Activated CD8-positive, alpha-beta T cell treated with anti-CD3 and anti-CD28 coated beads, Interleukin-2, amount 10 ng/mL, durations not matched to agents 7 days and 5 days (primary cell): ENCODE measurements around the gene C19orf47. TPM values are rescaled to one million over a fixed set of nuclear protein-coding genes. Genes with fewer than 3 reads are reported as not detected.
A peak's percentile ranks its signal among the peaks of the same experiment; 100 is the strongest.

Source experiments
- ATAC-seq: fragments of 150-1000 bp; cut with Tn5 transposase; one replicate; pipeline ENCODE4 v1.10.0; 2021; ENCODE audit warnings: moderate library complexity
- CTCF ChIA-PET: fragments of 350-600 bp; sonication (Branson Sonifier 250); formaldehyde crosslinking; loops from one replicate; lab custom pipeline; 2021; ENCODE audit warnings: antibody characterized with exemption; lab: Charles Lee
- POLR2A ChIA-PET: fragments of 350-600 bp; sonication (Branson Sonifier 250); formaldehyde crosslinking; loops from one replicate; lab custom pipeline; 2021; ENCODE audit warnings: antibody characterized with exemption; lab: Charles Lee
- DNase-seq: peaks from one replicate; pipeline ENCODE4 v3.0.0-alpha.2; 2020
- H3K27ac Mint-ChIP-seq: one replicate; pipeline ENCODE4 v1.8.0; 2021; ENCODE audit warnings: mild to moderate bottlenecking, mixed read lengths
- H3K27me3 Mint-ChIP-seq: one replicate; pipeline ENCODE4 v1.8.0; 2021; ENCODE audit warnings: low read depth, mixed read lengths
- H3K36me3 Mint-ChIP-seq: one replicate; pipeline ENCODE4 v1.8.0; 2021; ENCODE audit warnings: low read depth, mixed read lengths
- H3K4me1 Mint-ChIP-seq: one replicate; pipeline ENCODE4 v1.8.0; 2021; ENCODE audit warnings: low read depth, mixed read lengths
- H3K4me3 Mint-ChIP-seq: one replicate; pipeline ENCODE4 v1.8.0; 2021; ENCODE audit warnings: mild to moderate bottlenecking, mixed read lengths
- H3K9me3 Mint-ChIP-seq: one replicate; pipeline ENCODE4 v1.8.0; 2022; ENCODE audit warnings: mixed read lengths; ENCODE audit not compliant: insufficient read depth
- total RNA-seq, 2 experiments: library from RNA; stranded (reverse); gene quantifications; one replicate each; pipeline ENCODE4 v1.2.3, GENCODE V29; 2021

Gene C19orf47
- total RNA-seq, 2 experiments from 2014 or later = 27.7 to 28.3 TPM

- Mint-ChIP-seq H3K27ac (no peak overlapping the region), H3K36me3 (no peaks in the 10 kb centered on the region), H3K4me1 (peaks cover 5% of the 10 kb centered on the region), H3K9me3 (no peaks in the 10 kb centered on the region), H3K27me3 (peaks cover 2% of the 10 kb centered on the region), H3K4me3 (no peak overlapping the region)
- POLR2A ChIA-PET = no interaction called here
- CTCF ChIA-PET = no interaction called here
- ATAC-seq (no peak), DNase-seq (no peak)
These were observed 40.3 kb upstream of the C19orf47 start for GRCh38 chr19:40388481-40388880.

- no peak overlapping the region for H3K4me3 Mint-ChIP-seq
- DNase-seq (no peak), ATAC-seq (no peak)
- ChIA-PET POLR2A (no interaction called here), CTCF (no interaction called here)
- no peak overlapping the region for H3K27ac Mint-ChIP-seq
- no peaks in the 10 kb centered on the region for H3K9me3 Mint-ChIP-seq
- H3K36me3 Mint-ChIP-seq = no peaks in the 10 kb centered on the region
- H3K27me3 Mint-ChIP-seq = peaks cover 2% of the 10 kb centered on the region
- peaks cover 5% of the 10 kb centered on the region for H3K4me1 Mint-ChIP-seq
These were observed 39.0 kb upstream of the C19orf47 start for GRCh38 chr19:40387155-40387554.

- H3K27me3 Mint-ChIP-seq = peaks cover 2% of the 10 kb centered on the region
- DNase-seq (no peak), ATAC-seq (no peak)
- no peak overlapping the region for H3K27ac Mint-ChIP-seq
- H3K4me1 Mint-ChIP-seq = peaks cover 5% of the 10 kb centered on the region
- CTCF ChIA-PET = no interaction called here
- H3K36me3 Mint-ChIP-seq = no peaks in the 10 kb centered on the region
- no peaks in the 10 kb centered on the region for H3K9me3 Mint-ChIP-seq
- POLR2A ChIA-PET = no interaction called here
- H3K4me3 Mint-ChIP-seq = no peak overlapping the region
These were observed 35.6 kb upstream of the C19orf47 start for GRCh38 chr19:40383668-40384248.

- Mint-ChIP-seq H3K4me1 (peaks cover 5% of the 10 kb centered on the region), H3K27me3 (peaks cover 2% of the 10 kb centered on the region), H3K36me3 (no peaks in the 10 kb centered on the region), H3K27ac (no peak overlapping the region), H3K9me3 (no peaks in the 10 kb centered on the region), H3K4me3 (no peak overlapping the region)
- ChIA-PET POLR2A (no interaction called here), CTCF (no interaction called here)
- no peak for ATAC-seq
- no peak for DNase-seq
These were observed 33.1 kb upstream of the C19orf47 start for GRCh38 chr19:40381321-40381720.

- peaks cover 7% of the 10 kb centered on the region for H3K4me1 Mint-ChIP-seq
- no peak for DNase-seq
- peaks cover 2% of the 10 kb centered on the region for H3K27me3 Mint-ChIP-seq
- no peak overlapping the region for H3K27ac Mint-ChIP-seq
- H3K4me3 Mint-ChIP-seq = no peak overlapping the region
- POLR2A ChIA-PET = no interaction called here
- CTCF ChIA-PET = no interaction called here
- ATAC-seq = no peak
- no peaks in the 10 kb centered on the region for H3K9me3 Mint-ChIP-seq
- H3K36me3 Mint-ChIP-seq = no peaks in the 10 kb centered on the region
These were observed 32.2 kb upstream of the C19orf47 start for GRCh38 chr19:40380199-40381037.

GRCh38 chr19:40379446-40380198 is 31.4 kb upstream of the C19orf47 start:
- peaks cover 4% of the 10 kb centered on the region for H3K36me3 Mint-ChIP-seq
- DNase-seq = no peak
- H3K4me3 Mint-ChIP-seq = no peak overlapping the region
- peaks cover 8% of the 10 kb centered on the region for H3K4me1 Mint-ChIP-seq
- H3K9me3 Mint-ChIP-seq = no peaks in the 10 kb centered on the region
- H3K27ac Mint-ChIP-seq = no peak overlapping the region
- no peak for ATAC-seq
- ChIA-PET POLR2A (no interaction called here), CTCF (no interaction called here)
- no peaks in the 10 kb centered on the region for H3K27me3 Mint-ChIP-seq

- ATAC-seq (no peak), DNase-seq (no peak)
- no peak overlapping the region for H3K4me3 Mint-ChIP-seq
- H3K36me3 Mint-ChIP-seq = peaks cover 6% of the 10 kb centered on the region
- H3K27me3 Mint-ChIP-seq = no peaks in the 10 kb centered on the region
- peaks cover 18% of the 10 kb centered on the region for H3K4me1 Mint-ChIP-seq
- H3K27ac Mint-ChIP-seq = peak overlapping the region; percentile 19
- no peaks in the 10 kb centered on the region for H3K9me3 Mint-ChIP-seq
- ChIA-PET CTCF (no interaction called here), POLR2A (no interaction called here)
These were observed 30.3 kb upstream of the C19orf47 start for GRCh38 chr19:40378509-40378908.

- no peak overlapping the region for H3K4me3 Mint-ChIP-seq
- peaks cover 6% of the 10 kb centered on the region for H3K36me3 Mint-ChIP-seq
- ChIA-PET CTCF (no interaction called here), POLR2A (no interaction called here)
- H3K27ac Mint-ChIP-seq = no peak overlapping the region
- H3K9me3 Mint-ChIP-seq = no peaks in the 10 kb centered on the region
- ATAC-seq (no peak), DNase-seq (no peak)
- peaks cover 22% of the 10 kb centered on the region for H3K4me1 Mint-ChIP-seq
- no peaks in the 10 kb centered on the region for H3K27me3 Mint-ChIP-seq
These were observed 29.7 kb upstream of the C19orf47 start for GRCh38 chr19:40377876-40378385.

GRCh38 chr19:40376286-40376862 is 28.2 kb upstream of the C19orf47 start:
- CTCF ChIA-PET = no interaction called here
- Mint-ChIP-seq H3K27me3 (no peaks in the 10 kb centered on the region), H3K4me3 (no peak overlapping the region), H3K9me3 (no peaks in the 10 kb centered on the region), H3K4me1 (peaks cover 26% of the 10 kb centered on the region), H3K36me3 (peaks cover 9% of the 10 kb centered on the region), H3K27ac (no peak overlapping the region)
- no peak for DNase-seq
- POLR2A ChIA-PET = no interaction called here
- no peak for ATAC-seq

- peaks cover 26% of the 10 kb centered on the region for H3K4me1 Mint-ChIP-seq
- H3K27ac Mint-ChIP-seq = peak overlapping the region; percentile 70
- ChIA-PET CTCF (no interaction called here), POLR2A (no interaction called here)
- DNase-seq (no peak), ATAC-seq (no peak)
- peaks cover 13% of the 10 kb centered on the region for H3K36me3 Mint-ChIP-seq
- H3K4me3 Mint-ChIP-seq = no peak overlapping the region
- H3K9me3 Mint-ChIP-seq = no peaks in the 10 kb centered on the region
- H3K27me3 Mint-ChIP-seq = no peaks in the 10 kb centered on the region
These were observed 25.9 kb upstream of the C19orf47 start for GRCh38 chr19:40374084-40374483.

GRCh38 chr19:40371802-40372122 is 23.6 kb upstream of the C19orf47 start:
- H3K4me1 Mint-ChIP-seq = peaks cover 26% of the 10 kb centered on the region
- H3K36me3 Mint-ChIP-seq = peaks cover 16% of the 10 kb centered on the region
- ATAC-seq = no peak
- no peak overlapping the region for H3K27ac Mint-ChIP-seq
- CTCF ChIA-PET = interaction anchor here (0.7 kb wide), 1 partner anchor 67 kb away, joined by 3 read pairs; no protein-coding TSS in a partner anchor
- no peak for DNase-seq
- H3K9me3 Mint-ChIP-seq = no peaks in the 10 kb centered on the region
- no peak overlapping the region for H3K4me3 Mint-ChIP-seq
- POLR2A ChIA-PET = no interaction called here
- no peaks in the 10 kb centered on the region for H3K27me3 Mint-ChIP-seq
